Fibroblast of skin of back (primary cell): Measurements from ENCODE around the gene TYMP.
"Not testable (repeated sequence)": the region's sequence is repeated elsewhere in the genome, so short reads cannot be mapped to it uniquely, and the experiment has no call there.

Experiments used
- DNase-seq: peaks from one replicate; pipeline ENCODE4 v3.0.0-alpha.2; 2013

Gene TYMP

DNA sequence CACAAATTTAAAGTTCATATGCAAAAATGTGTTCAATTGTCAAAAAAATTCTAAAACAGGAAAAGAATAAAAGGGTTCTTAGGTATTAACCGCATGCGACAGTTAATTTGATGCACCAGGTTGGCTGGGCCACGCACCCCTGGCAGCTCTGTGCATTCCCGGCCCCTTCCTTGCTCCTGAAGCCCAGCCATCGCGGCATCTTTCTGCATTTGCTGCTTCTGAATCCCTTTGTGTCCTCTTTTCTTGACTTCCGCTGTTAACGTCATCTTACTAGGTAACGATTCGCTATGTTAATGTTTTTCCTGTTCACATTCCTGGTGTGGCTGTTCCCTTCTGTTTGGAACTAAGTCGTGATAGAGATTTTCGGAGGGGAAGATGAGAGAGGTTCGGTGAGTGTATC is 8.0 kb upstream of the TYMP start:
- DNase-seq: no peak

DNA sequence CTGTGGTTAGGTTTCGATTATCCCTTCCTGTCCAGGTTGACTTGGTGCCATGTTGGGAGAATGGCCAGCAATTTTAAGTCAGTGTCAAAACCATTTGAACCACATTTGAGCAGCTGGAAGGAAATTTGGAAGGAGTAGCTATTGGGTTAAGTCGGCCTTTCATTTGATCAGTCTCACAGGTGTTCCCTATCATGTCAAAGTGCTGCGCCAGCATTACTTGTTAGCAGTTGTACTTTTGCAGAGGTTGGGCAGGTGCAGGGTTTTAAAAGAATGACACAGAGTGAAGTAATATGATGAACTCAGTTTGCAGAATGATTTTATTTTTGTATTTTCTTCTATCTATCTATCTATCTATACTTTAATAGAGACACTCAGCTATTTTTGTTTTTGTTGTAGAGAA is 6.4 kb upstream of the TYMP start:
- no peak for DNase-seq

DNA sequence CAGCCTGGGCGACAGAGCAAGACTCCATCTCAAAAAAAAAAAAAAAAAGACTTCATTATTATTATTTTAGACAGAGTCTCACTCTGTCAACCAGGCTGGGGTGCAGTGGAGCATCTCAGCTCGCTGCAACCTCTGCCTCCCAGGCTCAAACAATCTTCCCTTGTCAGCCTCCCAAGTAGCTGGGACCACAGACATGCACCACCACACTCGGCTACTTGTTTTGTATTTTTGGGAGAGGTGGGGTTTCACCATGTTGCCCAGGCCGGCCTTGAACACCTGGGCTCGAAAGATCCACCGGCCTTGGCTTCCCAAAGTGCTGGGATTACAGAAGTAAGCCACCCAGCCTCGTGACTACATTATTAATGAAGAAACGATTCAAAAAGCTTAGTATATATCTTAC is 5.3 kb upstream of the TYMP start:
- DNase-seq: no peak

DNA sequence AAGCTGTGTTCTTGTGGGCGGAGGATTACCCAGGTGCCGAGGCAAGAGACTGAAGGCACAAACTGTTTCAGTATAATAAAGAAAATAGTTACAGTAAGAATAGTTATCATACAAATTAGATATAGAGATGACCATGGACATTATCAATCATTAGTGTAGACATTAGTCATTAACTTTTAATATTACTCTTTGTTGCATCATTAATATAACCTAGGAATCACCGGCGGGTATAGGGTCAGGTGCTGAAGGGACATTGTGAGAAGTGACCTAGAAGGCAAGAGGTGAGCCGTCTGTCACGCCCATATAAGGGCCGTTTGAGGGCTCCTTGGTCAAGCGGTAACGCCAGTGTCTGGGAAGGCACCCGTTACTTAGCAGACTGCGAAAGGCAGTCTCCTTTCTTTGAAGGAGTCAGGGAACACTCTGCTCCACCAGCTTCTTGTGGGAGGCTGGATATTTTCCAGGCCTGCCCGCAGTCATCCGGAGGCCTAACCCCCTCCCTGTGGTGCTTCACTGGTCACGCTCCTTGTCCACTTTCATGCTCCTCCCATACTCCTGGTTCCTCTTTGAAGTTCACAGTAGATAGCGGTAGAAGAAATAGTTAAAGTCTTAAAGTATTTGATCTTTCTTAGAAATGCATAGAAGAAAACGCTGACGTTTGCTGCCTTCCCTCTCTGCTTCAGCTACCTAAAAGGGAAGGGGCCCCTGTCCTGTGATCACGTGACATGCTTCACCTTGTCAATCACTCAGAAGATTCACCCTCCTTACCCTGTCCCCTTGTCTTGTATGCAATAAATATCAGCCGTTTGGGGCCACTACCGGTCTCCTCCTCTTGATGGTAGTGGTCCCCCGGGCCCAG is 4.3 kb upstream of the TYMP start:
- DNase-seq: not testable (repeated sequence)

DNA sequence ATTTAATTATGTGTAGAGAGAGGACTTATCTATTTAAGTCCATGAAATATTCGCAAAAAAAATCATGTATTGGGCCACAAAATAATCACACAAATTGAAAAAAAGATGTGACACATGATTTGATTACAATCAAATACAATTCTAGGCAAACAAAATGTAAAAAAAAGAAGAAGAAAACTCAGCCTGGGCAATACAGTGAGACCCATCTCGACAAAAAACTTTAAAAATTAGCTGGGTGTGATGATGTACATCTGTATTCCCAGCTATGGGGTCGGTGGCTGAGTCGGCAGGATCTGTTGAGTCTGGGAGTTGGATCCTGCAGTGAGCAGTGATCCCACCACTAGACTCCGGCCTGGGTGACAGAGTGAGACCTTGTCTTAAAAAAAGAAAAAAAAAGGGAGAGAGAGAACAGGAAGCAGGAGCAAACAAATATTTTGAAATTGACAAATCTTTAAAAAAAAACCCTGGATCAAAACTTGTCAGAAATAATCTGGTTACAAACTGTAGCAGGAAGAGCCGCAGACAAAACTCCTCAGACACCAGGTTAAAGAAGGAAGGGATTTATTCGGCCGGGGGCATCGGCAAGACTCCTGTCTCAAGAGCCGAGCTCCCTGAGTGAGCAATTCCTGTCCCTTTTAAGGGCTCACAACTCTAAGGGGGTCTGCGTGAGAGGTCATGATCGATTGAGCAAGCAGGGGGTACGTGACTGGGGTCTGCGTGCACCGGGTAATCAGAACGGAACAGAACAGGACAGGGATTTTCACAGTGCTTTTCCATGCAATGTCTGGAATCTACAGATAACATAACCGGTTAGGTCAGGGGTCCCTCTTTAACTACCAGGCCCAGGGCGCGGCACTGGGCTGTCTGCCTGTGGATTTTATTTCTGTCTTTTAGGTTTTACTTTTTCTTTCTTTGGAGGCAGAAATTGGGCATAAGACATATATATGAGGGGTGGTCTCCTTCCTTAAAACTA is 3.3 kb upstream of the TYMP start:
- no peak for DNase-seq

DNA sequence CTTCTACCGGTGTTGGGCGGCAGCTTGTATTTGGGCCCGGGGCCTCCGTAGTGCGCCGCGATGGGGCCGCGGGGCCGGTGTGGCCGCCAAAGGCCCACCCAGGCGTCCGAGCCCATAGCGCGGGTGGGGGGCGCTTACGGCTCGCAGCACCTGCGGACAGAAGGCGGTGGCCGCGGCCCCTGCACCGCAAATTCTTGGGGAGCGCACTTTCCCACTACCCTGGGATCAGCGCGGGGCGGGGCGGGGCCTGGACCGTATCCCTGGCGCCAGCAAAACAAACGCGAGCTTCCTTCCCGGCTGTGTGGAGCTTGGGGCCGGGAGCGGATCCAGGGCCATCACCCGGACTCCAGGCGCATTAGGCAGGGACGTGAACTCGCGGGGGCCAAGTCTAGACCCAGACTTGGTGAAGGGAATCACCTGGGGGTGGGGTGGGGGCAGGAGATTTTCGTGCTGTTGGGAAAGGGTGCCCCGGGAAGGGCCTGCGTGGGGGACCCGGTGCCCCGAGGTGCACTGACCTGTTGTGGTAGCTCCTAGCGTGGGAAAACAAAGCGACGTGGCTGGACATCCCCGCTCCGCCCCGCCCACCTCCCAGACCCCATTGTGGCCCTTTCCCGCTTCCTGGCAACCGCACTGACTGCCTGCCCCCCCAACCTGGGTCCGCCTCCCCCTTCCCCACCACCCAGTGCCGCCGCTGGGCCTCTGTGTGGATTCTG is 2.3 kb upstream of the TYMP start:
- peak; percentile 39 for DNase-seq

DNA sequence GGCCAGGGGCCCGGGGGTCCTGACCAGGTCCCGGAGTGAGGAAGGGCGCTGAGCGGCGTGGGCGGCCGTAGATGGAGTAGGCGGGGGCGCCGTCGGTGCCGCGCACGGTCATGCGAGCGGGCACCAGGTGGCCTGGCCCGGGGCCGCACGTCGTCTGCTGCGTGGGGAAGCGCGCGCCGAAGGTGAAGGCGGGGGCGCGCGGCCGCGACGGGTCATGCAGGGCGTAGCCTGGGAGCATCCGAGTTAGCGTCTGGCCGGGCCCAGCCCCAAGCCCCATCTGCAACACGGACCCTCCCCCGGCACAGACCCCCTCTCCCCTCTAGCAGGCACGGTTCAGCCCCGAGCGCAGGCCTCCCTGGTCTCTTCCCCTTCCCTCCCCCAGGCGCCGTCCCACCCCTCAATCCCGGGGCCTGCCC is 1.7 kb upstream of the TYMP start:
- DNase-seq: no peak

DNA sequence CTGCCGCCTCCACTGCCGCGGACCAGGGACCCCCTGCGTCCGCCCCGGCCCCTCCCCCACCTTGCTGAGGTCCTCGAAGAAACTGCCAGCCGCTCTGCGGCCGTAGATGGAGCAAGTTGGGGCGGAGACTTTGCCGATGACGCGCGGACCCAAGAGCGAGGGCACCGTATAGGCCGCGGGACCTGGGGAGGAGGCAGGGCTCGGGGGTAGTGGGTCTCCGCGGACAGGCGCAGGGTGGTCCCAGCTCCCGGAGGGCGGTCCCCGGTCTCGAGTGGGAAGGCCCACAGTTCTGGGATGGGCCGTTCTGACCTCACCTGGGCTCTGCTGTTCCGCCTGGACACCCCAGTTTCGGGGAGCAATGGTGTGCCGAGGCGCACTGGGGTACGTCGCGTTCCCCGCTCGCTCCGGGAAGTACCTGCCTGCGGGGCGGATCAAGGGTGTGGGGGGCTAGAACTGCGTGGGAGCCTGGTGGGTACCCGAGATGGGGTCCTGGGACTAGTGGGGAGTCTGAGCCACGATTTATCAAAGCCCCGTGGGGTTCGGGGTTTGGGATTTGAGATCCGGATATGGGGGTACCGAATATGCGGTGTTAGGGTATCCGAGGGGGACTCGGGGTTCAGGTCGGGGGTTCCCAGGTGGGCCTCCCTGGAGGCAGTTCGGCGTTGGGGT is 1.2 kb upstream of the TYMP start:
- DNase-seq: peak; percentile 64

DNA sequence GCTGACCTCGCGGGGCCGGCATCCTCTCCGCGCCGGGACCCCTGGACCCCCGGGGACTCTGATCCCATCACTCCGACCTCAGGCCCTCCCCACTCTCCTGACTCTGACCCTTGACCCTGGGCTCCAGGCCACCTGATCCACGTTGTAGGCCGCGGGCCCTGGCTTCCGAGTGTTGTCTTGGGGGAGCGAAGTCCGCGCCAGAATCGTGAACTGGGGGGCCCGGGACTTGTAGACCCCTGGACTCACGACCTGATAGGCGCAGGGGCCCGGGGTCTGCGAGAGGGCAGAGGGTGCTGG is 716 bp upstream of the TYMP start:
- DNase-seq: no peak

DNA sequence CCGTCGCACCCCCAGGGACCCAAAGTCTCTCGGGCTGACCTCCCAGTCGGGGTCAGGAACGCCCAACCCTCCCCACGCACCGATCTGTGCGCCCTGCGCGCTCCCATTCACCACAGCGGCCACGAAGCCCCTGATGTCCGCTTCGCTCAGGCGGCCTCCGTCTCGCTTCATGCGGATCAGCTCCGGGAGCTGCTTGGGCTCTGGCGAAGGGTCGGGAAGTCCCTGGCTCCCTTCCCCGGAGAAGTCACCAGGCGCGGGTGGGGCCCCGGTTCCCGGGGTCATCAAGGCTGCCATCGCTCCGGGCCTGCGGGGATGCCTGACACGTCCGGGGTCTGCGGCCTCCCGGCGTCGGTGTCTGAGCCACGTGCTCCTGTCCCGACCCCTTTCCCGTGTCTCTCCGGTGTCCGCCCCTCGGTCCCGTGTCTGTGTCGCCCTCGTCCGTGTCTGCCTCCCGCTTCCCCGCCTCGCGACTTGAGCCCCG is 356 bp downstream of the TYMP start:
- no peak for DNase-seq

DNA sequence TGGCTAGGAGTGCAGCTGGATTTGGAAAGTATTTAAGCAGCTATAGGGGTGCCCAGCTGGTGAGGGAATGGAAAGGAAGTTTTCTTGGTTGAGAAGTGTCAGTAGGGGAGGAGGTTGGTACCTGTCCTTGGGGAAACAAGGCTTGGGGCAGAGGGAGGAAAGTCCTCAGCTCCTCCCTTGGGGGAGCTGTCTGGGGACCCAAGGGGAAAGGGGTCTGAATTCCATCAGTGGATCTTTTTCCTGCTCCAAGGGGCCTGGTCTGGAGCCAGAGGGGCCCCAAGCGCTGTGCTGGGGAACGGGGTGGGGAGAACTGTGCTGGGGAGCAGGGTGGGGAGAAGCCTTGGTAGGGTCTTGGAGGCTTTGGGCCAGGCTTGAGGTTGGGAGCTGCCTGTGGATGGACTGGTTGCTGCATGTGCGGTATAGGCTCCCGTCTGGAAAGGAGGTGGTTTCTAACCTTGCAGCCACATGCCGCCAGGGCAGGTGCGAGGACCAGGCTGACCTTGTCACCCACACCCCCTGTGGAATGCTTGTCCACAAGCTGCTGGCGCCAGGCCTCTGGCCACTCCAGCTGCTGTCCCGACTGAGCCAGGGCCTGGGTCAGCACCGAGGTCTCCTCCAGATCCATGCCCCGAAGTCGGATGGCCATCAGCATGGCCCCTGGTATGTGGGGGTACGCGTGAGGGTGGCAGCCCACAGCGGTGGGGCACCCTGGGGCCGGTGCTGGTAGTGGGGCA is 963 bp downstream of the TYMP start:
- DNase-seq: no peak

DNA sequence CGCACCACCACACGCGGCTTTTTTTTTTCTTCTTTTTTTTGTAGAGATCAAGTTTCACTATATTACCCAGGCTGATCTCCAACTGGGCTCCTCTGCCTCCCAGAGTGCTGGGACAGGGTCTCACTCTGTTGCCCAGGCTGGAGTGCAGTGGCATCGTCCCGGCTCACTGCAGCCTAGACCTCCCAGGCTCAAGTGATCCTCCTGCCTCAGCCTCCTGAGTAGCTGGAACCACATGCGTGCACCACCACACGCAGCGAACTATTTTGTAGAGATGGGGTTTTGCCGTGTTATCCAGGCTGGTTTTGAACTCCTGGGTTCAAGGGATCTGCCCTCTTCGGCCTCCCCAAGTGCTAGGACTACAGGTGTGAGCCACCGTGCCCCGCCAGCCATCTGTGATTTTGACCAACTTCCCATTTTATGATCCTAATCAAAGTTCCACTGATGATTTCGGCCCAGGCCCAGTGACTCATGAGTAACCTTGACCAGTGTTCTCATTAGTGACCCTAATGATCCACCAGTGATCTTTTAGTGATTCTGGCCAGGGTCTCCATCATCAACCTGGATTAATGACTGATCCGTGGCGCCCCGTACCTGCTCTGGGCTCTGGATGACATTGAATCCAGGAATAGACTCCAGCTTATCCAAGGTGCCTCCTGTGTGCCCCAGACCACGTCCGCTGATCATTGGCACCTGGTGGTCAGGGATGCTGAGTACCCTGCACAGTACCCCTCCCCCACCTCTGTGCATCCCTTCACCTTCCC is 1.7 kb downstream of the TYMP start:
- no peak for DNase-seq

DNA sequence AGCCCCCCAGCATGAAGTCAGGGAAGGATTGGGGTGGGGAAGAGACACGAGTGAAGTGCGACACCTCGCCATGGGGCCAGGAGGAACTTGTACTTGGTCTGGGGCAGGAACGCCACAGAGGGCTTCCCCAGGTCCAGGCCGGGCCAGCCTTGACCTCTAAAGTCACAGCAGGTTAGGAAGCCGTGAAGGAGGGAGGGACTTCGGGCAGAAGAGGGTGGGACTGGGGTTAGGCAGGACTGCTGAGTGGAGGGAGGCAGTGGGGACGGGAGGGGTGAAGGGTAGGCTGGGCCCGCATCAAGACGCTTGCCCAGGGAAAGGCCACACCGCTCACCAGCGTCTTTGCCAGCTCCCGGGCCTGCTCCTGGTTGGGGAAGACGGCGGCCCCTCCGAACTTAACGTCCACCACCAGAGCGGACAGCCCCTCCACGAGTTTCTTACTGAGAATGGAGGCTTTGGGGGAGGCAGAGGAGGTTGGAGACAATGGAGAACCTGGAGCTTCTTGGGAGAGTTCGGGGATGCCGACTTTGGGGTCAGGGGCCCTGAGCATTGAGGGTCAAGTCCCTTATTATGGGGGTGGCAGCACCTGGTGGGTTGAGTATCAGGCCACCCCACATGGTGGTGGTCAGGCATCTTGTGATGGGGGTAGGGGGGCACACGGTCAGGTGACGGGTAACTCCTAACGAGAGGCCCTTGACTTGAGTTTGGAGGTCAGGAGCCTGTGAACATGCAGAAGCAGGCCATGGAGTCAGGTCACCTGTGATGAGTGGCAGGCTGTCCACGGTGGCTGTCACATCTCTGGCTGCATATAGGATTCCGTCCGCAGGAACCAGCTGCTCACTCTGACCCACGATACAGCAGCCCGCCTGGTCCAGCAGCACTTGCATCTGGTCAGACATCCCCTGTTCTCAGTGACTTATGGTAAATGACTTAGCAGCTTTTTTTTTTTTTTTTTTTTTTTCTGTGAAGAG is 2.7 kb downstream of the TYMP start:
- DNase-seq: no peak

DNA sequence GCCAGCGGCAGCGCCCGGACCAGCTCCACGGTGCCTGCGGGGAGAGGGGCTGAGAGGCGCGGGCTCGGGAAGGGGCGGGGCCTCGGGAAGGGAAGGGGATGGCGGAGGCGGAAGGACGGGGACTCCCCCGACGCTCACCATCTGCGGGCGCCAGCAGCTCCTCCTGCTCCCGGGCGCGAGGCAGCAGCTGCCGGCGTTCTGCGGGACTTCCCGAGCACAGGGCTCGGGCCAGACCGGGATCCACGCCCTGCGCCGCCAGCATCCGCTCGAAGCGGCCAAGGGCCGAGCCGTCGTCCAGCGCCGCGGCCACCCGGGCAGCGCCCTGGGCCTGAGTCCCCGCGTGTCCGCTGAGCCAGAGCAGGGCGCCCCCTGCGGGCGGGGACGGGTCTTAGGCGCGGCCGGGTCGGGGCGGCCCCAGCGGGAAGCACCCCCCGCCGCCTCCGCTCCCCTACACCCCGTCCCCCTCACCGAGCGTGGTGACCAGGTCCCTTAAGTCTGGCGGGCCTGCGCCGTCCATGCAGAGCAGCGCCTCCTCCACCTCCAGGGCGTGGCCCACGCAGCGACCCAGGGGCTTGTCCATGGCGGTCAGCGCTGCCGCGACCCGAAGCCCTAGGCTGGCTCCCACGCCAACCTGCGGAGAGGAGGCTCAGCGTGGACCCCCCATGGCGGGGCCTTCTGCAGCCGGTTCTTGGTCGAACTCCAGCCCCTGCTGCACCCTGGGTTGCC is 3.5 kb downstream of the TYMP start:
- DNase-seq: peak; percentile 74

DNA sequence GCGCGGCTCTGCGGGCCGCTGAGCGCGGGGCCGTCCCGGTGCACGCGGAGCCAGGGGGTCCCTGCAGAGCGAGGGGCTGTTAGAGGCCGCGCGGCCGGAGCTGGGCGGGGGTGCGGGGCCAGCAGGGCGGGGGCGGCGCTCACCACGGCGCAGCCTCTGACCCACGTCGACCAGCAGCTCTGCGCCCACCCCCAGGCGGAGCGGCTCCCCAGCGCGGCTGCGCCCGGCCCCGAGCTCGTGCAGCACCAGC is 4.0 kb downstream of the TYMP start:
- DNase-seq: no peak

DNA sequence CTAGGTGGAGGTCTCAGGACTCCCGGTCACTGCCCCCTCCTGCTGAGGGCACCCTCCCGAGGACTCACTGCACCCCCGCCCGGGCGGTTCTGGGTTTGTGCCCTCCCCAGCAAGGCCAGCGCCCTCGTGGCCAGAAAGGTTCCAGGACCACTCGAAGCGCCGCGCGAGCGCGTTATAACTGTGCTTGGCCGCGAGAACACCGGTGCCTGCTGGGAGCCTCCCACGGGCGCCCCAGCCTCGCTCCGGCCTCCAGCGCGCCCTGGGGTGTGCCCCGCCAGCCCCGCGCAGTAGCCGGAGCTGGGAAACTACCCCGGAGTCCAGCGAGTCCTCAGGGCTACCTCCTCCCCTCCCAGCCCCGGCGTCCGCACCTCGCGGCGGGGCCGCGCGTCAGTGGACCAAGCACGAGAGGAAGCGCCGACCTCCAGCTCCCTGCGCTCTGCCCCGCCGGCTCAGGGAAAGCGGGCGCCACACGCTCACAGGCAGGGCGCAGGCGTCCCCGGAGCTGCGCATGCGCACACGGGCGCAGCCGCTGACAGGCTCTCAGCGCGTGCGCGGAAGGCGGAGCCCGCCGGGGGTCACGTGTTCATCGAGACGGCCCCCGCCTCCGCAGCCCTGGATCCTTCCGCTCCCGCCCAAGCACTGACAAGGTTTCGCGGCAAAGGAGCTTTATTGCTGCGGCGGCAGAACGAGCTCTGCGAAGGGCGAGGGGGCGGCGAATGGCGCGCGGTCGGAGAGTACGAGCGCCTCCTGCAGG is 4.5 kb downstream of the TYMP start, which contains the start of gene SCO2:
Gene SCO2, minus strand, starts transcription at position 495 of the 754 bp plus-strand sequence. CDS start 1,187 bp downstream, outside the sequence.
- peak; percentile 96 for DNase-seq

DNA sequence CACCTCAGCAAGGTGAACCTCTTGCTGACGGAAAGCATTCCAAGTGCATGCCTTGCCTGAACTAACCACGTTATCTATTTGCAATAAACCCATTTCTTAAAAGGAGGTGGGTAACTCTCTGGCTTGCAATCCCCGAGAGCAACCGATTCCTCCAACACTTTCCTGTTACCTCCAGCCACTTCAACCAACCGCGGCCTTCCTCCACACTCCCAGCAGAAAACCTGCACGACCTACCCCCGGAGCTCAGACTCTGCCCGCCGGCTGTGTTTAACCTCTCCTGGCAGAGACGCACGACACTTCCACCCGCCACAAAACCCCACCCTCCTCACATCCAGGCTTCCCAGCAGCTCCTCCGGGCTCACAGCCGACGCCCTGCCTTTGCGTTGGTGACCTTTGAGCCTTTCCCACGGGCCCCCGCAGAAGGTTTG is 5.1 kb downstream of the TYMP start:
- DNase-seq: no peak
